HepG2 (cell line): ENCODE results near the gene B4GALT5. TPM values are rescaled to one million over a fixed set of nuclear protein-coding genes. Genes with fewer than 3 reads are reported as not detected.

ENCODE experiments used
- ATAC-seq: fragments of 200-7000 bp; cut with Tn5 transposase; 3 replicates; pipeline ENCODE4 v1.9.1; 2020; ENCODE audit warnings: mild to moderate bottlenecking, moderate library complexity
- BruUV-seq: library from RNA; stranded (reverse); fragments of 400-500 nt; replicated peaks from 2 replicates; lab custom pipeline; 2021; lab: Mats Ljungman, UMichigan
- CTCF ChIA-PET: fragments of 300-600 bp; formaldehyde crosslinking; extraction: SDS; loops from one replicate; lab custom pipeline; 2021; ENCODE audit warnings: low total read pairs, inconsistent platforms, low intra/inter-chr PET ratio; lab: Yijun Ruan, JAX
- POLR2A ChIA-PET: fragments of 350-600 bp; sonication (Branson Sonifier 250); formaldehyde crosslinking; loops from one replicate; lab custom pipeline; 2020; ENCODE audit warnings: antibody characterized with exemption, inconsistent platforms; lab: Yijun Ruan, JAX
- DNase-seq: peaks from one replicate; pipeline ENCODE4 v3.0.0-alpha.2; 2015; ENCODE audit warnings: low spot score
- FAIRE-seq: peaks from 3 replicates; lab custom pipeline; 2011; peaks lifted over from hg19 to GRCh38; lab: Jason Lieb, UNC
- H2AFZ ChIP-seq: one replicate; pipeline ENCODE4 v1.6.1; 2011; ENCODE audit warnings: low read length, inconsistent platforms
- H3K27ac ChIP-seq: fragments of 300-600 bp; 3 replicates; pipeline ENCODE4 v1.8.0; 2011; ENCODE audit warnings: mixed run types, mild to moderate bottlenecking, mixed read lengths, low read length, inconsistent platforms; ENCODE audit not compliant: insufficient read depth; ENCODE audit errors: extremely low read length
- H3K27me3 ChIP-seq, 2 experiments: fragments of 200-600 bp in 1 of 2; 2 replicates in 1 of 2; 3 replicates in 1 of 2; pipeline versions ENCODE4 v1.6.0 to v1.8.0; 2011; ENCODE audit warnings: low read length in 2 of 2, mild to moderate bottlenecking in 2 of 2, moderate library complexity in 2 of 2, inconsistent platforms in 1 of 2; ENCODE audit not compliant: insufficient read depth in 2 of 2, control insufficient read depth in 1 of 2
- H3K36me3 ChIP-seq, 2 experiments: fragments of 200-600 bp in 1 of 2; replicated peaks in 1 of 2; 2 replicates in 1 of 2; 3 replicates in 1 of 2; pipeline versions ENCODE4 v1.5.1 to v1.8.0; 2011; ENCODE audit warnings: low read length in 2 of 2, inconsistent platforms in 1 of 2; ENCODE audit not compliant: insufficient read depth in 2 of 2, control insufficient read depth in 1 of 2
- H3K4me1 ChIP-seq: 2 replicates; pipeline ENCODE4 v1.5.1; 2012; ENCODE audit warnings: low read length, inconsistent platforms; ENCODE audit not compliant: insufficient read depth
- H3K4me2 ChIP-seq: 2 replicates; pipeline ENCODE4 v1.6.0; 2011; ENCODE audit warnings: low read depth, low read length, inconsistent platforms
- H3K4me3 ChIP-seq, 3 experiments: fragments of 200-600 bp in 1 of 3; sonication (generic), shearing (Covaris generic) in 1 of 3; replicated peaks in 1 of 3; 2 replicates each; pipeline ENCODE4 v1.5.1; 2011 to 2016; ENCODE audit warnings: low read length in 3 of 3, inconsistent platforms in 2 of 3, low read depth in 2 of 3, mild to moderate bottlenecking in 2 of 3, control low read depth in 1 of 3, mixed read lengths in 1 of 3; ENCODE audit not compliant: insufficient read depth in 1 of 3
- H3K79me2 ChIP-seq: one replicate; pipeline ENCODE4 v1.6.1; 2011; ENCODE audit warnings: low read length, inconsistent platforms; ENCODE audit not compliant: insufficient read depth
- H3K9ac ChIP-seq: 2 replicates; pipeline ENCODE4 v1.6.0; 2011; ENCODE audit warnings: mild to moderate bottlenecking, low read depth, low read length, inconsistent platforms; ENCODE audit not compliant: insufficient read depth
- H3K9me3 ChIP-seq: 2 replicates; pipeline ENCODE4 v1.5.1; 2012; ENCODE audit warnings: mild to moderate bottlenecking, low read length
- H4K20me1 ChIP-seq: 2 replicates; pipeline ENCODE4 v1.6.0; 2011; ENCODE audit warnings: inconsistent platforms, mild to moderate bottlenecking, low read length, moderate library complexity; ENCODE audit not compliant: insufficient read depth
- KDM4B ChIP-seq: sonication (generic); formaldehyde crosslinking; IDR thresholded peaks from 2 replicates; pipeline ENCODE4 v1.4.0; 2020; ENCODE audit warnings: missing genetic modification reagents
- TOE1 ChIP-seq: sonication (generic); formaldehyde crosslinking; IDR thresholded peaks from 2 replicates; pipeline ENCODE4 v1.4.0; 2020; ENCODE audit warnings: mild to moderate bottlenecking, missing genetic modification reagents
- ZNF10 ChIP-seq: sonication (generic); formaldehyde crosslinking; IDR thresholded peaks from 2 replicates; pipeline ENCODE4 v1.4.0; 2020; ENCODE audit warnings: mild to moderate bottlenecking, low read depth, missing genetic modification reagents, borderline replicate concordance
- ZNF34 ChIP-seq: sonication (generic); formaldehyde crosslinking; IDR thresholded peaks from 2 replicates; pipeline ENCODE4 v1.4.0; 2020; ENCODE audit warnings: mild to moderate bottlenecking, missing genetic modification reagents, borderline replicate concordance
- ZNF460 ChIP-seq: sonication (generic); formaldehyde crosslinking; IDR thresholded peaks from 2 replicates; pipeline ENCODE4 v1.5.1; 2020; ENCODE audit warnings: missing genetic modification reagents, mild to moderate bottlenecking, borderline replicate concordance
- ZNF607 ChIP-seq: sonication (generic); formaldehyde crosslinking; IDR thresholded peaks from 2 replicates; pipeline ENCODE4 v1.5.1; 2020; ENCODE audit warnings: missing genetic modification reagents, mild to moderate bottlenecking, borderline replicate concordance
- WGBS: methylation state at CpG from one replicate; pipeline ENCODE4 v1.1.6; 2017; ENCODE audit warnings: low lambda C conversion rate; 5-methylcytosine and 5-hydroxymethylcytosine counted together
- in situ Hi-C: cut with HindIII; loops from 2 replicates; pipeline ENCODE4 v1.10.0; 2017; ENCODE audit warnings: low pct_unique_long_range_greater_than_20kb; ENCODE audit not compliant: extremely low pct_ligation_motif_present
- intact Hi-C: fragments of 100-400 bp; cut with micrococcal nuclease; formaldehyde crosslinking; loops from one replicate; pipeline ENCODE4 v1.10.0; 2022; ENCODE audit not compliant: unreplicated experiment
- polyA plus RNA-seq, 8 experiments: library from polyadenylated mRNA; depleted of rRNA in 3 of 8; stranded (reverse) in 7 of 8; unstranded in 1 of 8; fragments of >200 nt; fragmentation: Illumina TruSeq in 4 of 8; extraction: Trizol in 4 of 8; gene quantifications; 2 replicates each; pipeline versions ENCODE4 v1.2.1 to v1.2.3, GENCODE V29; 2011 to 2016; ENCODE audit warnings: low read depth in 4 of 8, missing spikeins in 1 of 8, mixed read lengths in 1 of 8; ENCODE audit not compliant: insufficient read depth in 1 of 8
- total RNA-seq, 5 experiments: library from RNA; depleted of rRNA; stranded (reverse); fragments of >200 nt; fragmentation: Illumina TruSeq; extraction: Trizol; gene quantifications; 2 replicates each; pipeline ENCODE4 v1.2.3, GENCODE V29; 2016; ENCODE audit warnings: low read depth in 1 of 5
- TF ChIP-seq, protein P1 (sequence below): sonication (generic); formaldehyde crosslinking; IDR thresholded peaks from 2 replicates; pipeline ENCODE4 v1.4.0; 2020; ENCODE audit warnings: missing genetic modification reagents
- TF ChIP-seq, protein P2 (sequence below): IDR thresholded peaks from 2 replicates; pipeline ENCODE4 v1.6.1; 2016; ENCODE audit warnings: missing biosample characterization, missing genetic modification reagents, low read depth
- TF ChIP-seq, protein P3 (sequence below): sonication (generic); formaldehyde crosslinking; IDR thresholded peaks from 2 replicates; pipeline ENCODE4 v1.4.0; 2020; ENCODE audit warnings: missing genetic modification reagents, borderline replicate concordance
- TF ChIP-seq, protein P4 (sequence below): sonication (generic); formaldehyde crosslinking; IDR thresholded peaks from 2 replicates; pipeline ENCODE4 v1.5.1; 2020; ENCODE audit warnings: missing genetic modification reagents, mild to moderate bottlenecking, borderline replicate concordance

B4GALT5 gene
- total and polyA plus RNA-seq, 2 of the 13 experiments (the other 11 are each of a cell fraction or from before 2014, with no cell fraction given): 27.3 to 30.9 TPM

DNA sequence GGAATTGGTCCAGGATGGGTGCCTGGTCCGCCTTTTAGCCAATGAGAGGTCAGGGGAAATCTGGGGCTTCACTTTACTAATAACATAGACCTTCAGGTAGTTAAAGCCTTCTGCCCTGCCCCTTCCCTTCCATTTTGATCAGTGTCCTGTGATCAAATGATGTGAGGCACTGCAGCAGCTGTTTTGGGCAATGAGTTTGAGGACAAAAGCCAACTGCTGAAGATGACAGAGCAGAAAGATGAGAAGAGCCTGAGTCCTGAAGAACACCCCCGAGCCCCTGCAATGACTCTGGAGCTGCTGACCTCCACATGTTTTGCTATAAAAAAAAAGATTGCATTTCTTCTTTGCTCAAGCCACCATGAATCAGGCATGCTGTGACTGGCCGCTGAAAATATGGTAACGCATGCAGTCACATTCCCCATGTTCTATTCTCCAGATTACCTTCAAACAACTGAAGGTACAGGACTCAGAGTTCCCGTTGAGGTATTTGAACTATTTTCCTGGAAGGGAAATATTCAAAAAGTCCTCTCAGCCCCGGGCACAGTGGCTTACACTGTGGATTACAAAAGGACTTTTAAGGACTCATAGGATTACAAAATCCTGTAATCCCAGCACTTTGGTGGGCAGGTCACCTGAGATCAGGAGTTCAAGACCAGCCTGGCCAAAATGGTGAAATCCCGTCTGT lies 45.7 kb upstream of the B4GALT5 start (continued):
- TF ChIP-seq, protein P1, sequence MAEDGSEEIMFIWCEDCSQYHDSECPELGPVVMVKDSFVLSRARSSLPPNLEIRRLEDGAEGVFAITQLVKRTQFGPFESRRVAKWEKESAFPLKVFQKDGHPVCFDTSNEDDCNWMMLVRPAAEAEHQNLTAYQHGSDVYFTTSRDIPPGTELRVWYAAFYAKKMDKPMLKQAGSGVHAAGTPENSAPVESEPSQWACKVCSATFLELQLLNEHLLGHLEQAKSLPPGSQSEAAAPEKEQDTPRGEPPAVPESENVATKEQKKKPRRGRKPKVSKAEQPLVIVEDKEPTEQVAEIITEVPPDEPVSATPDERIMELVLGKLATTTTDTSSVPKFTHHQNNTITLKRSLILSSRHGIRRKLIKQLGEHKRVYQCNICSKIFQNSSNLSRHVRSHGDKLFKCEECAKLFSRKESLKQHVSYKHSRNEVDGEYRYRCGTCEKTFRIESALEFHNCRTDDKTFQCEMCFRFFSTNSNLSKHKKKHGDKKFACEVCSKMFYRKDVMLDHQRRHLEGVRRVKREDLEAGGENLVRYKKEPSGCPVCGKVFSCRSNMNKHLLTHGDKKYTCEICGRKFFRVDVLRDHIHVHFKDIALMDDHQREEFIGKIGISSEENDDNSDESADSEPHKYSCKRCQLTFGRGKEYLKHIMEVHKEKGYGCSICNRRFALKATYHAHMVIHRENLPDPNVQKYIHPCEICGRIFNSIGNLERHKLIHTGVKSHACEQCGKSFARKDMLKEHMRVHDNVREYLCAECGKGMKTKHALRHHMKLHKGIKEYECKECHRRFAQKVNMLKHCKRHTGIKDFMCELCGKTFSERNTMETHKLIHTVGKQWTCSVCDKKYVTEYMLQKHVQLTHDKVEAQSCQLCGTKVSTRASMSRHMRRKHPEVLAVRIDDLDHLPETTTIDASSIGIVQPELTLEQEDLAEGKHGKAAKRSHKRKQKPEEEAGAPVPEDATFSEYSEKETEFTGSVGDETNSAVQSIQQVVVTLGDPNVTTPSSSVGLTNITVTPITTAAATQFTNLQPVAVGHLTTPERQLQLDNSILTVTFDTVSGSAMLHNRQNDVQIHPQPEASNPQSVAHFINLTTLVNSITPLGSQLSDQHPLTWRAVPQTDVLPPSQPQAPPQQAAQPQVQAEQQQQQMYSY (CRISPR knock-in tag): no peak
- TF ChIP-seq, protein P2, sequence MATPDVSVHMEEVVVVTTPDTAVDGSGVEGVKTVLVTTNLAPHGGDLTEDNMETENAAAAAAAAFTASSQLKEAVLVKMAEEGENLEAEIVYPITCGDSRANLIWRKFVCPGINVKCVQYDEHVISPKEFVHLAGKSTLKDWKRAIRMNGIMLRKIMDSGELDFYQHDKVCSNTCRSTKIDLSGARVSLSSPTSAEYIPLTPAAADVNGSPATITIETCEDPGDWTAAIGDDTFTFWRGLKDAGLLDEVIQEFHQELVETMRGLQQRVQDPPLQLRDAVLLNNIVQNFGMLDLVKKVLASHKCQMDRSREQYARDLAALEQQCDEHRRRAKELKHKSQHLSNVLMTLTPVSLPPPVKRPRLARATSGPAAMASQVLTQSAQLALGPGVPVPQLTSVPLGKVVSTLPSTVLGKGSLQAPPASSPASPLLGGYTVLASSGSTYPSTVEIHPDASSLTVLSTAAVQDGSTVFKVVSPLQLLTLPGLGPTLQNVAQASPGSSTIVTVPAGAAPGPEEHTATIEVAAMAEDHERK (CRISPR knock-in tag): no peak
- no peak for TF ChIP-seq ZNF460 (CRISPR knock-in tag)

DNA sequence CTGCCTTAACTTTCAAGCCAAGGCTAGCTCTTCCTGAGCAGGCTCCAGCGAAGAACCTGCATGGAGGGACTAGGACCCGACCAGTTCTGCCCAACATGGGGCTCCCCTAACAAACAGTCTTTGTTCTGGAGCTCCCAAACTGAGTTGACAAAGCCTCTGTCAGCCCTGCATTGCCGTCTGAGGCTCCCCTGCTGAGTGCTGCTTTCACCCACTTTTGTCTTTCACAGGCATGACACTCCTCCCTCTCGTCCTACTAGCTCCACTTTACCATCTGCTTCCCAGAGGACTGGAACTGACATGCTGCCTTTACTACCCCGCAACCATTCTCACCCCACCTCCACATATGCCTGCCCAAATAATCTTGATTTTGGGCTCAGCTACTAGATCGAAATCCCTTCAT lies 45.1 kb upstream of the B4GALT5 start:
- CTCF ChIA-PET: no interaction called here
- Histone ChIP-seq H3K9me3 (no peaks in the 10 kb centered on the region), H3K4me3 (no peak overlapping the region), H4K20me1 (no peaks in the 10 kb centered on the region), H3K4me2 (0 out of 2 replicates have a peak overlapping the region, but pooled peaks have one; percentile 0), H3K9ac (no peak overlapping the region), H3K27ac (no peak overlapping the region), H3K4me1 (peaks cover 51% of the 10 kb centered on the region), H3K27me3 (no peaks in the 10 kb centered on the region), H3K36me3 (no peaks in the 10 kb centered on the region), H2AFZ (peak overlapping the region; percentile 21), H3K79me2 (no peaks in the 10 kb centered on the region)
- ATAC-seq: peak; percentile 16; the same call in 2 of the 3 replicates
- no peak for FAIRE-seq
- in situ Hi-C loops: no loop called here
- POLR2A ChIA-PET: interaction anchor here (0.7 to 2.3 kb wide), 6 partner anchors 9 to 157 kb away, joined by 3 to 10 read pairs (median 4); partner anchors contain the start of gene SLC9A8
- BruUV-seq: no TSS peak
- intact Hi-C loops: no loop called here
- 61% methylated on average over 6 of the region's 6 CpGs for WGBS
- no peak for DNase-seq
- TF ChIP-seq ZNF34 (no peak), KDM4B (CRISPR knock-in tag) (no peak), ZNF607 (CRISPR knock-in tag) (no peak), TOE1 (no peak), ZNF10 (CRISPR knock-in tag) (no peak)
- TF ChIP-seq, protein P3, sequence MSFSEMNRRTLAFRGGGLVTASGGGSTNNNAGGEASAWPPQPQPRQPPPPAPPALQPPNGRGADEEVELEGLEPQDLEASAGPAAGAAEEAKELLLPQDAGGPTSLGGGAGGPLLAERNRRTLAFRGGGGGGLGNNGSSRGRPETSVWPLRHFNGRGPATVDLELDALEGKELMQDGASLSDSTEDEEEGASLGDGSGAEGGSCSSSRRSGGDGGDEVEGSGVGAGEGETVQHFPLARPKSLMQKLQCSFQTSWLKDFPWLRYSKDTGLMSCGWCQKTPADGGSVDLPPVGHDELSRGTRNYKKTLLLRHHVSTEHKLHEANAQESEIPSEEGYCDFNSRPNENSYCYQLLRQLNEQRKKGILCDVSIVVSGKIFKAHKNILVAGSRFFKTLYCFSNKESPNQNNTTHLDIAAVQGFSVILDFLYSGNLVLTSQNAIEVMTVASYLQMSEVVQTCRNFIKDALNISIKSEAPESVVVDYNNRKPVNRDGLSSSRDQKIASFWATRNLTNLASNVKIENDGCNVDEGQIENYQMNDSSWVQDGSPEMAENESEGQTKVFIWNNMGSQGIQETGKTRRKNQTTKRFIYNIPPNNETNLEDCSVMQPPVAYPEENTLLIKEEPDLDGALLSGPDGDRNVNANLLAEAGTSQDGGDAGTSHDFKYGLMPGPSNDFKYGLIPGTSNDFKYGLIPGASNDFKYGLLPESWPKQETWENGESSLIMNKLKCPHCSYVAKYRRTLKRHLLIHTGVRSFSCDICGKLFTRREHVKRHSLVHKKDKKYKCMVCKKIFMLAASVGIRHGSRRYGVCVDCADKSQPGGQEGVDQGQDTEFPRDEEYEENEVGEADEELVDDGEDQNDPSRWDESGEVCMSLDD (CRISPR knock-in tag): no peak
- TF ChIP-seq, protein P4, sequence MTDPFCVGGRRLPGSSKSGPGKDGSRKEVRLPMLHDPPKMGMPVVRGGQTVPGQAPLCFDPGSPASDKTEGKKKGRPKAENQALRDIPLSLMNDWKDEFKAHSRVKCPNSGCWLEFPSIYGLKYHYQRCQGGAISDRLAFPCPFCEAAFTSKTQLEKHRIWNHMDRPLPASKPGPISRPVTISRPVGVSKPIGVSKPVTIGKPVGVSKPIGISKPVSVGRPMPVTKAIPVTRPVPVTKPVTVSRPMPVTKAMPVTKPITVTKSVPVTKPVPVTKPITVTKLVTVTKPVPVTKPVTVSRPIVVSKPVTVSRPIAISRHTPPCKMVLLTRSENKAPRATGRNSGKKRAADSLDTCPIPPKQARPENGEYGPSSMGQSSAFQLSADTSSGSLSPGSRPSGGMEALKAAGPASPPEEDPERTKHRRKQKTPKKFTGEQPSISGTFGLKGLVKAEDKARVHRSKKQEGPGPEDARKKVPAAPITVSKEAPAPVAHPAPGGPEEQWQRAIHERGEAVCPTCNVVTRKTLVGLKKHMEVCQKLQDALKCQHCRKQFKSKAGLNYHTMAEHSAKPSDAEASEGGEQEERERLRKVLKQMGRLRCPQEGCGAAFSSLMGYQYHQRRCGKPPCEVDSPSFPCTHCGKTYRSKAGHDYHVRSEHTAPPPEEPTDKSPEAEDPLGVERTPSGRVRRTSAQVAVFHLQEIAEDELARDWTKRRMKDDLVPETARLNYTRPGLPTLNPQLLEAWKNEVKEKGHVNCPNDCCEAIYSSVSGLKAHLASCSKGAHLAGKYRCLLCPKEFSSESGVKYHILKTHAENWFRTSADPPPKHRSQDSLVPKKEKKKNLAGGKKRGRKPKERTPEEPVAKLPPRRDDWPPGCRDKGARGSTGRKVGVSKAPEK (CRISPR knock-in tag): no peak
